Keratinocyte (primary cell): ENCODE results near the gene MCM10.

ENCODE experiments used
- CTCF ChIP-seq, 3 experiments: IDR thresholded peaks in 1 of 3; conservative IDR thresholded peaks in 1 of 3; optimal IDR thresholded peaks in 1 of 3; 2 replicates in 2 of 3; 3 replicates in 1 of 3; pipeline versions ENCODE3 to v1.5.1; 2011; ENCODE audit warnings: low read length in 3 of 3, mild to moderate bottlenecking in 3 of 3, moderate library complexity in 2 of 3, control low read depth in 1 of 3, inconsistent platforms in 1 of 3; ENCODE audit not compliant: insufficient read depth in 2 of 3; ENCODE audit errors: extremely low read depth in 1 of 3
- EZH2 ChIP-seq: IDR thresholded peaks from one replicate; pipeline ENCODE4 v1.6.1; 2012; ENCODE audit warnings: inconsistent platforms, mild to moderate bottlenecking, low read length, moderate library complexity

- no peak for TF ChIP-seq EZH2
- no peak for TF ChIP-seq CTCF (optimal IDR thresholded peaks at IDR 0.05 in 1 of 3, IDR thresholded peaks at IDR 0.05 in 1 of 3, conservative IDR thresholded peaks at IDR 0.05 in 1 of 3; ENCODE audit: extremely low read depth in 1 of 3, insufficient read depth in 2 of 3, low read length in 3 of 3)
These were observed 60.8 kb downstream of the MCM10 start for GRCh38 chr10:13222151-13222550.
